K562 (cell line): ENCODE measurements around the gene SLC5A3. TPM values are rescaled to one million over a fixed set of nuclear protein-coding genes. Genes with fewer than 3 reads are reported as not detected.
A peak's percentile ranks its signal among the peaks of the same experiment; 100 is the strongest.

Source experiments
- ATF3 ChIP-seq, 2 experiments: fragments of 450-650 bp in 1 of 2; sonication (generic) in 1 of 2; formaldehyde crosslinking in 1 of 2; IDR thresholded peaks in 1 of 2; conservative IDR thresholded peaks in 1 of 2; 2 replicates each; pipeline versions ENCODE4 v1.6.1 to v1.8.1; 2016 to 2023; ENCODE audit warnings: mild to moderate bottlenecking in 2 of 2, moderate library complexity in 2 of 2, inconsistent platforms in 1 of 2, missing genetic modification reagents in 1 of 2
- ATF7 ChIP-seq: fragments of 450-650 bp; IDR thresholded peaks from 2 replicates; pipeline ENCODE4 v1.7.1; 2014; ENCODE audit warnings: mild to moderate bottlenecking, moderate library complexity
- CBX2 ChIP-seq: fragments of 200-600 bp; sonication (generic); IDR thresholded peaks from one replicate; pipeline ENCODE4 v1.6.1; 2012; ENCODE audit warnings: mild to moderate bottlenecking, low read length, inconsistent platforms; ENCODE audit not compliant: insufficient read depth, poor library complexity, severe bottlenecking
- CREBBP ChIP-seq: IDR thresholded peaks from one replicate; pipeline ENCODE4 v1.6.1; 2012; ENCODE audit warnings: low read depth, mild to moderate bottlenecking, control low read depth, inconsistent platforms, low read length
- CTCFL ChIP-seq: IDR thresholded peaks from 2 replicates; pipeline ENCODE4 v1.6.1; 2011; ENCODE audit warnings: borderline replicate concordance, low read depth, mild to moderate bottlenecking, moderate library complexity, low read length; ENCODE audit not compliant: insufficient read depth, poor library complexity, severe bottlenecking
- FIP1L1 ChIP-seq: fragments of 200-400 bp; formaldehyde crosslinking; IDR thresholded peaks from 2 replicates; pipeline ENCODE4 v1.6.1; 2018; ENCODE audit warnings: mild to moderate bottlenecking, low read depth, low read length; ENCODE audit not compliant: poor library complexity, severe bottlenecking
- HEY1 ChIP-seq: fragments of 250-450 bp; sonication (Bioruptor Pico); IDR thresholded peaks from 2 replicates; pipeline ENCODE4 v1.5.0; 2020; ENCODE audit warnings: mild to moderate bottlenecking, moderate library complexity, borderline replicate concordance
- HSF4 ChIP-seq: fragments of 250-450 bp; sonication (Bioruptor Pico); IDR thresholded peaks from 2 replicates; pipeline ENCODE4 v2.1.2; 2022; ENCODE audit warnings: mild to moderate bottlenecking, moderate library complexity, borderline replicate concordance
- KHSRP ChIP-seq: fragments of 450-650 bp; IDR thresholded peaks from 2 replicates; pipeline ENCODE4 v1.6.1; 2017
- KLF10 ChIP-seq: fragments of 250-450 bp; sonication (Bioruptor Pico); IDR thresholded peaks from 2 replicates; pipeline ENCODE4 v1.6.1; 2021; ENCODE audit warnings: matching md5 sums
- MLX ChIP-seq, 2 experiments: fragments of 450-650 bp in 1 of 2; sonication (generic) in 1 of 2; formaldehyde crosslinking; conservative IDR thresholded peaks; 2 replicates each; pipeline versions ENCODE4 v1.4.0 to v1.8.1; 2020 to 2022; ENCODE audit warnings: mild to moderate bottlenecking in 1 of 2, missing genetic modification reagents in 1 of 2
- NFYB ChIP-seq: IDR thresholded peaks from 2 replicates; pipeline ENCODE4 v1.6.1; 2011; ENCODE audit warnings: mild to moderate bottlenecking, moderate library complexity; ENCODE audit not compliant: insufficient read length; ENCODE audit errors: extremely low read depth
- SRSF3 ChIP-seq: fragments of 200-400 bp; formaldehyde crosslinking; IDR thresholded peaks from 2 replicates; pipeline ENCODE4 v1.6.1; 2016; ENCODE audit warnings: mild to moderate bottlenecking, low read length, moderate library complexity; ENCODE audit not compliant: insufficient read depth
- TCF7L2 ChIP-seq: fragments of 150-350 bp; IDR thresholded peaks from 2 replicates; pipeline ENCODE4 v1.6.1; 2016; ENCODE audit warnings: low read depth, mild to moderate bottlenecking, low read length, moderate library complexity
- ZNF282 ChIP-seq: sonication (generic); formaldehyde crosslinking; IDR thresholded peaks from 2 replicates; pipeline ENCODE4 v1.8.1; 2023; ENCODE audit warnings: missing genetic modification reagents
- ZNF507 ChIP-seq: conservative IDR thresholded peaks from 2 replicates; pipeline ENCODE4 v1.6.1; 2017; ENCODE audit warnings: missing genetic modification characterization, missing compliant biosample characterization
- polyA plus RNA-seq, 8 experiments: library from polyadenylated mRNA; depleted of rRNA in 4 of 8; stranded (reverse) in 5 of 8; unstranded in 3 of 8; fragments of >200 nt; fragmentation: Nextera tagmentation in 2 of 8; fragmentation: Illumina TruSeq in 1 of 8; extraction: Ambion mirVana in 2 of 8; extraction: Trizol in 1 of 8; gene quantifications; 2 replicates each; pipeline versions ENCODE4 v1.2.1 to v1.2.3, GENCODE V29; 2011 to 2014; ENCODE audit warnings: inconsistent platforms in 1 of 8, missing spikeins in 1 of 8
- total RNA-seq, 7 experiments: library from RNA; depleted of rRNA in 6 of 7; stranded (reverse); fragments of >200 nt in 6 of 7; fragmentation: Illumina TruSeq in 2 of 7; extraction: Trizol in 2 of 7; gene quantifications; 2 replicates each; pipeline versions ENCODE4 v1.2.1 to v1.2.3, GENCODE V29; 2011 to 2021; ENCODE audit warnings: low replicate concordance in 1 of 7
- TF ChIP-seq, protein P1 (sequence below): IDR thresholded peaks from 2 replicates; pipeline ENCODE4 v1.6.1; 2012; ENCODE audit warnings: low read depth, low read length, improper control_type of control experiment, borderline replicate concordance
- TF ChIP-seq, protein P2 (sequence below): fragments of 200-800 bp; sonication (Bioruptor generic); IDR thresholded peaks from 2 replicates; pipeline ENCODE4 v1.6.1; 2017; ENCODE audit warnings: missing genetic modification characterization, missing compliant biosample characterization
- TF ChIP-seq, protein P3 (sequence below): sonication (generic); formaldehyde crosslinking; IDR thresholded peaks from 2 replicates; pipeline ENCODE4 v1.5.0; 2020; ENCODE audit warnings: missing genetic modification reagents

Gene SLC5A3
- total and polyA plus RNA-seq, 9 of the 15 experiments (the other 6 are each of a cell fraction or from before 2014, with no cell fraction given): 2.9 to 20.6 (median 9.0) TPM

DNA sequence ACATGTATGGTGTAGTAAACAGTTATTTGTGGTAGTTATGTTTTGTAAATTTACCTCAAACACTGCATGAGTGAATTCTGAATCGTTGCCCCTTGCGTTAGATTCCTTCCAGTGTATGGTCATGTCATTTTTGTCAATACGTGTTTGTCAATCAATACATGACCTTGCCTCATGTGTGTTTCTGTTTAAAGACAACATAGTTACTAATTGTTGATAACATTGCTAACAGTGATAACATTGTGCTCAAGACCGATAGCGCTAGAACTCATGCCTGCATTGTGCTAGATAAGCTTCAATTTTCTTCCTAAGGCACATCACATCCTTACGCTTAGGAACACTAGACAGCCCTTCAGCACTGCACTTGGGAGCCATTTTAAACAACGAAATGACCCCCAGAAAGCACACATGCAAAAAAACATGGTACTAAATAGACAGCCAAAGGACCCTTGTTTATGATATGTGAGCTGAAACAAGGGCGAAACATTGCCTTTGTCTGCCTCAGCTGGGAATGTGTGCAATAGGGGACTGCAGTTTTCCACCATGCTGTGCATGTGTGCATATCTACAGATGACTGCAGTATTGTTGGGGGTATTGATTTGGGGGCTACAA lies 37.3 kb downstream of the SLC5A3 start (continued):
- TF ChIP-seq, protein P1, sequence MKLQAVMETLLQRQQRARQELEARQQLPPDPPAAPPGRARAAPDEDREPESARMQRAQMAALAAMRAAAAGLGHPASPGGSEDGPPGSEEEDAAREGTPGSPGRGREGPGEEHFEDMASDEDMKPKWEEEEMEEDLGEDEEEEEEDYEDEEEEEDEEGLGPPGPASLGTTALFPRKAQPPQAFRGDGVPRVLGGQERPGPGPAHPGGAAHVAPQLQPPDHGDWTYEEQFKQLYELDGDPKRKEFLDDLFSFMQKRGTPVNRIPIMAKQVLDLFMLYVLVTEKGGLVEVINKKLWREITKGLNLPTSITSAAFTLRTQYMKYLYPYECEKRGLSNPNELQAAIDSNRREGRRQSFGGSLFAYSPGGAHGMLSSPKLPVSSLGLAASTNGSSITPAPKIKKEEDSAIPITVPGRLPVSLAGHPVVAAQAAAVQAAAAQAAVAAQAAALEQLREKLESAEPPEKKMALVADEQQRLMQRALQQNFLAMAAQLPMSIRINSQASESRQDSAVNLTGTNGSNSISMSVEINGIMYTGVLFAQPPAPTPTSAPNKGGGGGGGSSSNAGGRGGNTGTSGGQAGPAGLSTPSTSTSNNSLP: no peak
- no peak for TF ChIP-seq CREBBP
- no peak for TF ChIP-seq ZNF507 (tag)
- no peak for TF ChIP-seq FIP1L1
- TF ChIP-seq HEY1 (CRISPR knock-in tag): peak; percentile 23; the same call in 1 of the 2 replicates
- TF ChIP-seq ZNF282 (CRISPR knock-in tag): no peak
- TF ChIP-seq ATF3 (IDR thresholded peaks at IDR 0.05): peak; percentile 61; the same call in 1 of the 2 replicates
- TF ChIP-seq ATF3 (CRISPR knock-in tag; conservative IDR thresholded peaks at IDR 0.05): no peak; the same call in 1 of the 2 replicates
- TF ChIP-seq HSF4 (CRISPR knock-in tag): no peak; the same call in 1 of the 2 replicates
- TF ChIP-seq, protein P2, sequence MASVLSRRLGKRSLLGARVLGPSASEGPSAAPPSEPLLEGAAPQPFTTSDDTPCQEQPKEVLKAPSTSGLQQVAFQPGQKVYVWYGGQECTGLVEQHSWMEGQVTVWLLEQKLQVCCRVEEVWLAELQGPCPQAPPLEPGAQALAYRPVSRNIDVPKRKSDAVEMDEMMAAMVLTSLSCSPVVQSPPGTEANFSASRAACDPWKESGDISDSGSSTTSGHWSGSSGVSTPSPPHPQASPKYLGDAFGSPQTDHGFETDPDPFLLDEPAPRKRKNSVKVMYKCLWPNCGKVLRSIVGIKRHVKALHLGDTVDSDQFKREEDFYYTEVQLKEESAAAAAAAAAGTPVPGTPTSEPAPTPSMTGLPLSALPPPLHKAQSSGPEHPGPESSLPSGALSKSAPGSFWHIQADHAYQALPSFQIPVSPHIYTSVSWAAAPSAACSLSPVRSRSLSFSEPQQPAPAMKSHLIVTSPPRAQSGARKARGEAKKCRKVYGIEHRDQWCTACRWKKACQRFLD (CRISPR knock-in tag): peak; percentile 80; the same call in 1 of the 2 replicates
- no peak for TF ChIP-seq TCF7L2
- TF ChIP-seq KHSRP: peak; percentile 86
- no peak for TF ChIP-seq NFYB
- no peak for TF ChIP-seq MLX (CRISPR knock-in tag; conservative IDR thresholded peaks at IDR 0.05)
- no peak for TF ChIP-seq SRSF3
- no peak for TF ChIP-seq KLF10 (CRISPR knock-in tag)
- TF ChIP-seq CBX2: no peak
- no peak for TF ChIP-seq CTCFL
- TF ChIP-seq, protein P3, sequence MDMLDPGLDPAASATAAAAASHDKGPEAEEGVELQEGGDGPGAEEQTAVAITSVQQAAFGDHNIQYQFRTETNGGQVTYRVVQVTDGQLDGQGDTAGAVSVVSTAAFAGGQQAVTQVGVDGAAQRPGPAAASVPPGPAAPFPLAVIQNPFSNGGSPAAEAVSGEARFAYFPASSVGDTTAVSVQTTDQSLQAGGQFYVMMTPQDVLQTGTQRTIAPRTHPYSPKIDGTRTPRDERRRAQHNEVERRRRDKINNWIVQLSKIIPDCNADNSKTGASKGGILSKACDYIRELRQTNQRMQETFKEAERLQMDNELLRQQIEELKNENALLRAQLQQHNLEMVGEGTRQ (CRISPR knock-in tag): no peak
- peak; percentile 81 for TF ChIP-seq ATF7
